NCI-H748 (cell line): ENCODE data around the gene BNIP3.
"Not testable (repeated sequence)": the region's sequence is repeated elsewhere in the genome, so short reads cannot be mapped to it uniquely, and the experiment has no call there.

Source experiments
- DNase-seq: peaks from one replicate; lab custom pipeline; 2025; ENCODE audit not compliant: unreplicated experiment; lab: John Stamatoyannopoulos, UW

Gene BNIP3

GRCh38 chr10:131955591-131956340 is 26.0 kb downstream of the BNIP3 start:
- DNase-seq, result no peak

- no peak for DNase-seq
These were observed 27.3 kb downstream of the BNIP3 start for GRCh38 chr10:131954356-131954965.

GRCh38 chr10:131949908-131950307 is 31.8 kb downstream of the BNIP3 start:
- DNase-seq, result not testable (repeated sequence)

GRCh38 chr10:131949041-131949862 is 32.5 kb downstream of the BNIP3 start:
- DNase-seq, result no peak

- no peak for DNase-seq
These were observed 33.2 kb downstream of the BNIP3 start for GRCh38 chr10:131948501-131948900.

- no peak for DNase-seq
These were observed 33.9 kb downstream of the BNIP3 start for GRCh38 chr10:131947631-131948347.

GRCh38 chr10:131946880-131947279 is 34.8 kb downstream of the BNIP3 start:
- DNase-seq, result no peak

GRCh38 chr10:131946321-131946751 is 35.4 kb downstream of the BNIP3 start:
- DNase-seq, result no peak

GRCh38 chr10:131944976-131945695 is 36.6 kb downstream of the BNIP3 start:
- DNase-seq, result no peak

- no peak for DNase-seq
These were observed 37.3 kb downstream of the BNIP3 start for GRCh38 chr10:131944412-131944811.

GRCh38 chr10:131943021-131943814 is 38.5 kb downstream of the BNIP3 start:
- DNase-seq, result peak; percentile 2

GRCh38 chr10:131942455-131942854 is 39.3 kb downstream of the BNIP3 start:
- no peak for DNase-seq

GRCh38 chr10:131938681-131939080 is 43.0 kb downstream of the BNIP3 start:
- no peak for DNase-seq

- DNase-seq, result no peak
These were observed 43.9 kb downstream of the BNIP3 start for GRCh38 chr10:131937836-131938235.

- DNase-seq, result no peak
These were observed 45.0 kb downstream of the BNIP3 start for GRCh38 chr10:131936736-131937135.

- DNase-seq, result no peak
These were observed 45.4 kb downstream of the BNIP3 start for GRCh38 chr10:131936294-131936693.

- DNase-seq, result no peak
These were observed 46.5 kb downstream of the BNIP3 start for GRCh38 chr10:131935260-131935659.

- DNase-seq, result no peak
These were observed 47.0 kb downstream of the BNIP3 start for GRCh38 chr10:131934769-131935168.

- DNase-seq, result no peak
These were observed 48.0 kb downstream of the BNIP3 start for GRCh38 chr10:131933696-131934086.
